Ovary (tissue), 9 donors: Measurements from ENCODE around the gene MAOA. TPM values are rescaled to one million over a fixed set of nuclear protein-coding genes. Genes with fewer than 3 reads are reported as not detected.

Source experiments
- DNase-seq, 5 donors: peaks; one replicate each; pipeline ENCODE4 v3.0.0-alpha.2; 2019 to 2020
- H3K27ac ChIP-seq, 2 donors: fragments of 200-600 bp; one replicate each; pipeline versions ENCODE4 v1.5.1 to v1.8.0; 2019 to 2022
- H3K27me3 ChIP-seq: fragments of 200-600 bp; one replicate; pipeline ENCODE4 v1.8.0; 2022
- H3K36me3 ChIP-seq: fragments of 200-600 bp; sonication (generic); one replicate; pipeline ENCODE4 v1.5.1; 2019
- H3K4me1 ChIP-seq: one replicate; pipeline ENCODE4 v1.8.1; 2013; ENCODE audit warnings: mild to moderate bottlenecking, moderate library complexity; ENCODE audit not compliant: insufficient read depth
- H3K4me3 ChIP-seq: fragments of 200-600 bp; sonication (generic); one replicate; pipeline ENCODE4 v1.5.1; 2017
- H3K9me3 ChIP-seq, 2 donors: fragments of 200-600 bp in 1 of 2; sonication (generic) in 1 of 2; one replicate each; pipeline versions ENCODE4 v1.5.1 to v1.8.1; 2013 to 2019; ENCODE audit warnings: mild to moderate bottlenecking in 1 of 2, moderate library complexity in 1 of 2
- EP300 ChIP-seq: sonication (generic); formaldehyde crosslinking; IDR thresholded peaks from one replicate; pipeline ENCODE4 v1.6.1; 2017; ENCODE audit warnings: antibody characterized with exemption
- POLR2A ChIP-seq: fragments of 450-650 bp; IDR thresholded peaks from one replicate; pipeline ENCODE4 v1.6.1; 2017; ENCODE audit warnings: antibody characterized with exemption, mild to moderate bottlenecking, moderate library complexity
- WGBS, 3 donors: extraction: QIAGEN DNeasy Blood & Tissue Kit in 1 of 3; methylation state at CpG; one replicate each; pipeline versions ENCODE4 v1.1.5 to v1.1.7; 2013 to 2017; 5-methylcytosine and 5-hydroxymethylcytosine counted together
- intact Hi-C, 4 donors: fragments of 100-400 bp; cut with DNase I; formaldehyde crosslinking; loops; one replicate each; pipeline versions ENCODE4 v1.11.0 to v1.15.1; 2022 to 2023
- polyA plus RNA-seq, 2 donors: library from polyadenylated mRNA; stranded (reverse); fragments of 200-250 nt in 1 of 2; fragments of 350-450 nt in 1 of 2; fragmentation: Illumina TruSeq in 1 of 2; extraction: RNeasy Lipid Tissue Mini Kit (QIAGEN cat#74804) in 1 of 2; gene quantifications; one replicate each; pipeline ENCODE4 v1.2.3, GENCODE V29; 2013 to 2014
- total RNA-seq, 7 donors: library from RNA; depleted of rRNA in 2 of 7; stranded (reverse); fragments of >200 nt in 2 of 7; fragmentation: NEBNext Ultra II Directional in 3 of 7; extraction: Animal tissue kit (Norgen Biotek cat#: 25700) in 3 of 7; gene quantifications; one replicate each; pipeline versions ENCODE4 v1.1.0 to v1.2.4, GENCODE V29; 2016 to 2023
- TF ChIP-seq, protein P1 (sequence below), 3 donors: fragments of 450-650 bp in 2 of 3; fragments of 200-600 bp in 1 of 3; IDR thresholded peaks; one replicate each; pipeline versions ENCODE4 v1.5.1 to v1.8.0; 2016 to 2022; ENCODE audit warnings: antibody characterized with exemption in 3 of 3, mild to moderate bottlenecking in 1 of 3
- donor health status: DM: no; HTN: no; CAD: no; lungs with moderate emphysema.
- donor health status: DM: no; HTN: no; CAD: no.
- donor health status: Bipolar disorder and iron deficiency.
- donor health status: DM: yes; HTN: yes; CAD: no.
- donor health status: DM: no; HTN: no; CAD: no.
- donor health status: DM: yes; HTN: yes; CAD: no.

MAOA gene
- total and polyA plus RNA-seq, 9 donors, result 30.7 to 121 (median 74.2) TPM

DNA sequence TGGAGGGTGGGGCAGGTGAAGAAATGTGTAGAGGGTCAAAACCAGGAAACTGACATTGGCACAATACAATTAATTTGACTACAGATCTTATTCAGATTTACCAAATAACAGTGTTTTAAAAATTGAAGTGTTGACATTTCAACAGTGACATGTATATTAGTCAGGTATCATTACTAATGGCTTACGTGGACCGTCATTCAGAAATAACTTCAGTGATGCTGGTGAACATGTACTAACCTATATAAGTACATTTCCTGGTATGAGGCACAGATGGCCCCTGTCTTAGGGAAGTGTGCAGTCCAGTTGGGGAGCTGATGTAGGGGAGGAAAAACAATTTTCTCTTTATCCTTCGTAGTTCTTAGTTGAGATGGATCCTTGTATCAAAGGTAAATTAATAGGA lies 22.3 kb upstream of the MAOA start:
- WGBS, 3 donors, result 51 to 84% (median 53%) methylated on average over 3 of the region's 3 CpGs

DNA sequence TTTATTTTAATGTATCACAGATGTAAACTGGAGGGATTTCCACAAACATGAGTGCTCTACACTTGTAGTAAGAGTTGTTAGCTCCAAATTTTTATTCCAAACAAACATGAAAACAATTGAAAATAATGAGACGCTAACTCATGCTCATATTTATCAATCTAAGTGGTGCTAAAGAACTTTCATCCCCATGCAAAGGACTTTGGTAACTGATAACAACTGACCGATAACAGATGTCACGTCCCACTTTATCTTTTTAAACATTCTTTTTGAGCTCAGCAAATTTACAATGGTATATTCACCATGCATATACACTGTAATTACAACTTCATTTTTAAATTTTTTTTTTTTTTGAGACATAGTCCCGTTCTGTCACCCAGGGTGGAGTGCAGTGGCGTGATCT lies 15.6 kb upstream of the MAOA start:
- no peak for TF ChIP-seq POLR2A
- TF ChIP-seq, protein P1, sequence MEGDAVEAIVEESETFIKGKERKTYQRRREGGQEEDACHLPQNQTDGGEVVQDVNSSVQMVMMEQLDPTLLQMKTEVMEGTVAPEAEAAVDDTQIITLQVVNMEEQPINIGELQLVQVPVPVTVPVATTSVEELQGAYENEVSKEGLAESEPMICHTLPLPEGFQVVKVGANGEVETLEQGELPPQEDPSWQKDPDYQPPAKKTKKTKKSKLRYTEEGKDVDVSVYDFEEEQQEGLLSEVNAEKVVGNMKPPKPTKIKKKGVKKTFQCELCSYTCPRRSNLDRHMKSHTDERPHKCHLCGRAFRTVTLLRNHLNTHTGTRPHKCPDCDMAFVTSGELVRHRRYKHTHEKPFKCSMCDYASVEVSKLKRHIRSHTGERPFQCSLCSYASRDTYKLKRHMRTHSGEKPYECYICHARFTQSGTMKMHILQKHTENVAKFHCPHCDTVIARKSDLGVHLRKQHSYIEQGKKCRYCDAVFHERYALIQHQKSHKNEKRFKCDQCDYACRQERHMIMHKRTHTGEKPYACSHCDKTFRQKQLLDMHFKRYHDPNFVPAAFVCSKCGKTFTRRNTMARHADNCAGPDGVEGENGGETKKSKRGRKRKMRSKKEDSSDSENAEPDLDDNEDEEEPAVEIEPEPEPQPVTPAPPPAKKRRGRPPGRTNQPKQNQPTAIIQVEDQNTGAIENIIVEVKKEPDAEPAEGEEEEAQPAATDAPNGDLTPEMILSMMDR (IDR thresholded peaks at IDR 0.05), result no peak
- no peak for TF ChIP-seq EP300
- Histone ChIP-seq H3K4me3 (no peak overlapping the region), H3K9me3 (no peaks in the 10 kb centered on the region), H3K36me3 (no peaks in the 10 kb centered on the region), H3K27ac (no peak overlapping the region), H3K4me1 (no peaks in the 10 kb centered on the region), H3K27me3 (no peaks in the 10 kb centered on the region)
- 60 to 78% (median 68%) methylated on average over 5 of the region's 5 CpGs for WGBS, 3 donors
- intact Hi-C loops, result no loop called here
- no peak for DNase-seq

More for the DNA sequence above, 22.3 kb upstream of the MAOA start:
- Histone ChIP-seq H3K27me3 (no peaks in the 10 kb centered on the region), H3K27ac (no peak overlapping the region), H3K9me3 (no peaks in the 10 kb centered on the region), H3K36me3 (no peaks in the 10 kb centered on the region), H3K4me1 (peaks cover 3% of the 10 kb centered on the region), H3K4me3 (no peak overlapping the region)
- TF ChIP-seq, protein P1 (IDR thresholded peaks at IDR 0.05), result no peak
- TF ChIP-seq EP300, result no peak
- no peak for TF ChIP-seq POLR2A
- no peak for DNase-seq
- intact Hi-C loops, result no loop called here

DNA sequence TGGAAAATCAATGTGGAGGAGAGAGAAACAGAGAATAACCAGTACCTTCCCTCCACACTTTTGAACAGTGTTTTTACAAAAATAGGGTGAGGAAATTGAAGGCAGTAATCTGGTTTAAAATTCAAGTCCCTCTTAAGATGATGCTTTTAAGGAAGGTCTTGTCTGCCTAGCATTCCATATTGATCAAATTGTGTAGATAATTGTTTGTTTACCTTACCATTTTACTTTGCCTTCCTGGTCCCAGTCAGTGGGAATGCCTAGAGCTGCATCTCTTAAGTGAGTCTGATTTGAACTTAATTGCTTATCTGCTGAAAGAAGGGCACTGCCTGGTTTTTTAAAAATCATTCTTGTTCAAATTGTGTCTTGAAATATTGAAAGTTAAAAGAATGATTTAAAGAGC lies 14.4 kb upstream of the MAOA start:
- H3K27ac ChIP-seq, result no peak overlapping the region
- H3K4me1 ChIP-seq, result no peaks in the 10 kb centered on the region
- intact Hi-C loops, result no loop called here
- DNase-seq, result no peak
- no peaks in the 10 kb centered on the region for H3K36me3 ChIP-seq
- no peak overlapping the region for H3K4me3 ChIP-seq
- TF ChIP-seq POLR2A (no peak), EP300 (no peak)
- TF ChIP-seq, protein P1 (IDR thresholded peaks at IDR 0.05), result no peak
- no peaks in the 10 kb centered on the region for H3K9me3 ChIP-seq
- H3K27me3 ChIP-seq, result no peaks in the 10 kb centered on the region

DNA sequence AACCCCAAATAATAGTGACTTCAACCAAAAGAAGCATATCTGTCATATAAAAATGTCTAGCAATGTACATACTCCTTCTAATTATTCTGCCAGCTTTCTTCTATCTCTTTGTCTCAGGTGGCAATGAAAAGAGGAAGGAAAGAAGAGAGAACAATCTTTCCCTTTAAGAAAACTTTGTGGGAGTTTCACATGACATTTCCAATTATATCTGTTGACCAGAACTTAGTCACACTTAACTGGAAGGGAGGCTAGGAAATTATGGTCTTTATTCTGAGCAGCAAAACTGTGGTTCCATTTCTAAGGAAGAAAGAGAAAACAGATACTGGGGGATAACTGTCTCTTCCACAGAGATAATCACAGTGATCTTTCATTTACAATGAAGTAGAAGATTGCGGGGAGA lies 12.9 kb upstream of the MAOA start:
- no peaks in the 10 kb centered on the region for H3K27me3 ChIP-seq
- no peaks in the 10 kb centered on the region for H3K9me3 ChIP-seq
- TF ChIP-seq POLR2A (no peak), EP300 (no peak)
- H3K4me3 ChIP-seq, result no peak overlapping the region
- no peaks in the 10 kb centered on the region for H3K36me3 ChIP-seq
- WGBS, 3 donors, result 86 to 94% (median 93%) methylated on average over 1 of the region's 1 CpG
- H3K27ac ChIP-seq, result no peak overlapping the region
- intact Hi-C loops, result no loop called here
- no peak for DNase-seq
- H3K4me1 ChIP-seq, result no peaks in the 10 kb centered on the region

DNA sequence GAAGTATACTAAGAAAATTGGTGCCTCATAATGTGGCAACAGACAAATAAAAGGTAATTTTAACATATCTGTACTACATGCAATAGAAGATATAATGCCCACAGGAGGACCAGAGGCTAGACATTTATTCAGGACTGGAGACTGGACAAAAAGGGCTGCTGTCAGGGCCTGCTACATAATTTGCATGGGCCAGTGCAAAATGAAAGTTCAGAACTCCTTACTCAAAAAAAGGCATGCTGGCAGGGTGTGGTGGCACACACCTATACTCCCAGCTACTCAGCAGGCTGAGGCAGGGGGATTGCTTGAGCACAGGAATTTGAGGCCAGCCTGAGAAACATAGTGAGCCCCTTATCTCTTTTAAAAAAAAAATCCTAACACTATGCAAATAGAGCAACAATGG lies 12.4 kb upstream of the MAOA start:
- intact Hi-C loops, result no loop called here

More for the DNA sequence above, 12.4 kb upstream of the MAOA start:
- H3K27ac ChIP-seq, result no peak overlapping the region
- no peaks in the 10 kb centered on the region for H3K36me3 ChIP-seq
- TF ChIP-seq POLR2A, result no peak
- TF ChIP-seq, protein P1 (IDR thresholded peaks at IDR 0.05), result no peak
- H3K9me3 ChIP-seq, result no peaks in the 10 kb centered on the region
- H3K27me3 ChIP-seq, result no peaks in the 10 kb centered on the region
- no peak for DNase-seq
- H3K4me1 ChIP-seq, result no peaks in the 10 kb centered on the region
- H3K4me3 ChIP-seq, result no peak overlapping the region
